NCI-H526 (cell line): Measurements from ENCODE around the gene ANKMY2.
"Not testable (repeated sequence)": the region's sequence is repeated elsewhere in the genome, so short reads cannot be mapped to it uniquely, and the experiment has no call there.

ENCODE experiments used
- DNase-seq, 2 experiments: peaks; one replicate each; lab custom pipeline; 2025; lab: John Stamatoyannopoulos, UW

ANKMY2 gene

DNA sequence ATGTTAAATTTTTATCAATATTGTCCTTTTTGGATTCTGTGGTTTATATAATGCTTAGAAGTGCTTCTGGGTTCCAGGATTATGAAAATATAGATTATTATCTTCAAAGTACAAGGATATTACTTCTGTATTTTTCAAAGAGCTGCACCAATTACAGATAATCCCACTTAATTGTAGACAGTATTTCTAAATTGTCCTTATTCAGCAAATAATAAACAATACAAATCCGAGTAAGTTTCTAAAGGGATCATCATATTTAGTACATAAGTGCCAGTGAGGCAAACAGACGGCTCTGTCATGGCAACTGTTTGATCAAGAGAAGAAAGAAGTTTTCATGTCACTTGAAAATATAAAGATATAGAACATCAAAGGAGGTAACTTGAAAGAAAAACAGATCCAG, 19.2 kb downstream of the ANKMY2 start:
- DNase-seq: no peak

DNA sequence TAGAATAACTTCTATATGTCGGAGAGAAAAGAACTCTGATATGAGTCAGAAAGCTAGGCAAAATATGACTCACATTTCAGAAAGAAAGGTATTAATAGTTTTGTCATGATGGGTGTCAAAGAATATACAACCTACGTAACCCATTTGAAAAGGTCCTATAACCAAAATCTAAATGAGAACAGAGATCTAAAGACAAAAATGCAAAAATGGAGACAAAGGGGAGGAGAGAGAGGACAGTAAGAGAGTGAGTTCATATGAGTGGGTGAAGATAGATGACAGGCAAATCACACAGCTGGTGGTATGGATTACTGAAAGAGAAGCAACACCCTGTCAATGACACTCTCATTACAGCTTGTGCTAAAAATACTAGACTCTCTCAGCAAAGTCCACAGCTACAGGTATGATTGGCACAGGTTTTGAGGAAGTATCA, 25.6 kb downstream of the ANKMY2 start:
- DNase-seq: no peak

DNA sequence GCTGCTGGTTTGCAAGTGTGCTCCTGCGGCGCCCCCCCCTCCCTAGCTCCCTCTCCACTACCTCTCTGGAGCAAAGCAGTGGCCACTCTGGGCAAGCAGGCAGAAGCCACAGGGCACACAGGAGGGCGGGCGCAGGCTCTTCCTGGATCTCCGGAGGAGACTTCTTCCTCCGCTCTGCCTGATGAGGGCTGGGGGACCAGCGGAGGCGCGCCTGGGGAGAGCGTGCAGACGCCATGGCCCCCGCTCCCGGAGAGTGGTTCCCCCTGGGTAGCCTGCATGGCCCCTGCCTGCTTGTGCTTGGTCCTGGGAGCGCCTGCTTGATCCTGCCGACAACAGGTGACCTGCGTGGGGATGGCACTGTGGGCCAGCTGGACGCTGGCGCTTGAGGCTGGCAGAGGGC, 29.0 kb downstream of the ANKMY2 start:
- DNase-seq: peak; percentile 19 to 75

DNA sequence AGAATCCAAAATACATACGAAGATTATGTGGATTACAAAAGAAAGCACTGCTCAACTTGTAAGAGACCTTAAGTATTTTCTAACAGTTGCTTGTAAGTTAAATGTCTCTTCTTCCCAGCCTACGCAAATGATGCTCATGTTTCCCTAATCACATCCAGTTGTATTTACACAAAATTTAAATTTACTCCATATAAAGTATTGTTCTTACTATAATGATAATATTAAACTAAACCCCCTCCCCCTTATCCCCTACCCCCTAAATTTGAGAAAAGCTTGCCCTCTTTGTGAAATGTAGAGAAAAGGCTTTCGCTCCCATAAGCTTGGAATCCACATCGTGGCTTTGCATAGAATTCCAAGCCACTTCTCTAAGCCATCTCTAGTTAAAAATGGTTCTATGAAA, 29.4 kb downstream of the ANKMY2 start:
- DNase-seq: peak in 1 of 2 experiments; percentile 42

DNA sequence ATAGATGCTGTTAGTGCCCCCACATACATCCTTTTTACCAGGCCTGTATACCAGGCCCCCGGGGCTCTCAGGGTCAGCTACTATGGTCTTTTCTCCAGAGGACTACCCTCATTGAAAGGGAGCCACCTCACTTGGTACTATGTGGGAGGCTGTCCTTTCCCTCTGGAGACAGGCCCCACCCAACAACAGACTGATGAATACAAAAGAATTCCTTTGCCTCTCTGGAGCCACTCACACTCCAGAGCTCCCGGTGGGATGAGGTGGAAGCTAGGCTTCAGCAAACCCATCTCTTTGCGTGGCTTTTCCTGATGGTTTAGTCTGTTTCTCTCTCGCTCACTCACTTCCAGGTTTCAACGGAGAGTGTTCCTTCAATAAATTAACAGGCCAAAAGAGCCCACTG, 30.3 kb downstream of the ANKMY2 start:
- peak; percentile 44 to 76 for DNase-seq

DNA sequence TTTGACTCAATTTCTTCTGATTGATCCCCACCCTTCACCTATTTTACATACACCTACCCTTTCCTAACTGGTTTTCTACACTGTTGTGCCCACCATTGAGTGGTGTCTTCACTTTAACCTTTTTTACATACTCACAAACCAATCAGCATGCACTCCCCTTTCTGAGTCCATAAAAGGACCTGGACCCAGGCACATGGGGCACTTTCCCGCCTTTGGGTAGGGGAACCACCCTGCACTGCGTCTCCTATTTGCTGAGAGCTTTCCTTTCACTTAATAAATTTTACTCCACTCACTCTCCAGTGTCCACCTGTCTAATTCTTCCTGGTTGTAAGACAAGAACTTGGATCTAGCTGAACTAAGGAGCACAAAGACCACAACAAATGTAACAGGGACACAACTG, 33.8 kb downstream of the ANKMY2 start:
- no peak for DNase-seq

DNA sequence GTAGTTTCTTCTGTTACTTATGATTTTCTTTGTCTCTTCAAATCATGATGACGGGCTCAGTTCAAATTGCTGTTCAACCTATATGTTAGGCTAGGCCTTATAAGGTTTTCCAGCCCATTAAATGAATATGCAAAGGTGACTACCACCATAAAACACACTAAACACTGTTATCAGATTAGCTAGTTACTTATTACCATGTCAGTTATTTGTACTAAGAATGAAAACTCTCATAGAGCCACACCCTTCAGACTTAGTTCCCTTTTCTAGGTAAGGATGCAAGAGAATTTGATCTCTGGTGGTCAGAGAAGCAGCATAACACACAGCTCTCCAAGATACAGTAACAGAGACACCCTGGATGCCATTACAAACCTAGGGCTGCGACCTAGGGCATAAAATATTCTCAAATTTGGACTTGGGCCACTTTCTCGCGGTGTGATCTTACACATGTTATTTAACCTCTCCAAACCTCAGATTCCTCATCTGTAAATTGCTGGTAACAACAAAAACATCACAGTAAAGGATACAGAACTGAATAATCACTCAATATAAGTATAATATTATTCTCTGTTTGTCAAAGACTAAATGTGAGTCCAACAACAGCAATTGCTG, 35.6 kb downstream of the ANKMY2 start:
- DNase-seq: peak; percentile 89 to 91

DNA sequence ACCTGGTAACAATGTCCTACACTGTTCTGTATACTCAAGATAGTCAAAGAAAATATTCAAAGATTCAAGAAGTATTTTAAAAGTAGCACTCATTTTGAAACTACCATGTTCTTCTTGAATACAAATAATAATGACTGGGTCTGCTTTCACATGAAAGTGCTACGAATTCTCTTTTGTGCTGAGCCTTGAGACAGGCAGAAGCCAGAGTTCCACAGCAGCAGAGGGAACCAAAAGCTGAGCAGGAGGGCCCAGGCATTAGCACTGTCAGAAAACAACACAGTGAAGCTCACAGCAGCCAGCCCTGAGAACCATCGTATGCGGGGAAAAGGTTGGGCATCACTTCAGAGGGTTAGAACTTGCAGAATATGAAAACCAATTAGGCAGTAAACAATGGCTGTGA, 38.9 kb downstream of the ANKMY2 start:
- no peak for DNase-seq

DNA sequence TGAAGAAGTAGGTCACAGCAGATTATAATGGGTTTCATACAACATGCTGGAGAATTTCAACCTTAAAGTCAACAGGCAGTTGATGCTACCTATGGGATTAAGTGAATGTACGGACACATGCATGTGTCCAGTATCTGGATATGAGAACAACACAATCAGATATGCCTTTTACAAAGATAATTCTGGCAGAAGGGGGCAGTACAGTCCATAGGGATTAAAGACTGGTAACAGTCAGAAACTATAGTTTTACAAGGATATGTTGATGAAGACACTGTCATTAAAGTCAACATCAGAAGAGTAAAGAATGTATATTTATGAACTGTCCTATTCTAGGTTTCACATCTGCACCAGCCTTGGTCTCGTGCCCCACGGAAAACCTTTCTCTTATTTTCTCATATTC, 41.5 kb downstream of the ANKMY2 start:
- peak; percentile 27 to 53 for DNase-seq

DNA sequence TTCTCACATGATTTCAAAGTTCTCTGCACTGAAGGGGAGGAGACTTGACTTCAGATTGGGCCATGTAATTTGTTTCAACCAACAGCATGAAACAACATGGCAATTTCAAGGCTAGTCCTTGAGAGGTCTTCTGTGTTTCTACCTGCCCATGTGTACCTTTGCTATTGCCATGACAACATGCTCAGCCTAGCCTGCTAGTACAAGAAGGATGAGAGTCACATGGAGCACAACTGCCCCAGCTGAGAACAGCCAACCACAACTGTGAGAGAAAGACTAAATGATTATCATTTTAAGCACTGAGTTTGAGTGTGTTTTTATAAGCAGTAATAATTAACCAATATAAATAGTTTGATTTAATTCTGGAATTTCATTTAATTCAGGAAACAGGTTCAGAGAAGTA, 41.9 kb downstream of the ANKMY2 start:
- DNase-seq: no peak

DNA sequence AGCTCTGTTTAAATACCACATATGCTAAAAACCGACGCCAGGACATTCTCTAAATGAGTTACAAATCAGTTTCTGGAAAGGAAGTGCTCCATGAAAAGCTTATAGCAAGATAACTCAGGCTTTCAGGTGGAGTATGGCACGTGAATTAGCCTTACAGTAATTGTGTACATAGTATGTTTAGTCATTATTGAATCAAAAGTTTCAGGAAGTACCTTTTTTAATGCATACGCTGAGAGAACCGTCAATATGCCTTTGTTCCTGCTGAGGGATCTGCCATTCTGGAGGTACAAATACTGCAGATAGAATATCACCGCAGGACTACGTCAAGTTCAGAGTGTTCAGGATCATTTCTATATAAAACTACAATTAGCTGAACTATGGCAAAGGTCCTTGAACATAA, 45.7 kb downstream of the ANKMY2 start:
- no peak for DNase-seq

DNA sequence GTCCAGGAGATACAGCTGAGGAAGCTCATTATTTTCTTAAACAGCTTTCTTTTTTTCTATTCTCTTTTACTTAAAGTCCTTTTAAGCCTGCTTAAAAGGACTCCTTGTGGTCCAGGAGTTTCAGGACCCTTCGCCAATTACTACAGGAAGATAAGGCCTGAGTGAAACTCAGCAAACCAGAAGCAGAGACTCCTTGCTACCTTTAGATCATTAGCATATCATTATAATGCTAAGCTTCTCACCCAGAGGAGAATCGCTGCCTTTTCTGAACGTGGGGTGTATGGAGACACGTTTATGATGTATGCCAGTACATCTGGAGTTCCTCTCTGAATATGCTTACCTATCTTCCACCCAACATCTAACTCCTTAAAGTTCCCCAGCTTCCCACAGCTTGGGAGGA, 47.5 kb downstream of the ANKMY2 start:
- no peak for DNase-seq

DNA sequence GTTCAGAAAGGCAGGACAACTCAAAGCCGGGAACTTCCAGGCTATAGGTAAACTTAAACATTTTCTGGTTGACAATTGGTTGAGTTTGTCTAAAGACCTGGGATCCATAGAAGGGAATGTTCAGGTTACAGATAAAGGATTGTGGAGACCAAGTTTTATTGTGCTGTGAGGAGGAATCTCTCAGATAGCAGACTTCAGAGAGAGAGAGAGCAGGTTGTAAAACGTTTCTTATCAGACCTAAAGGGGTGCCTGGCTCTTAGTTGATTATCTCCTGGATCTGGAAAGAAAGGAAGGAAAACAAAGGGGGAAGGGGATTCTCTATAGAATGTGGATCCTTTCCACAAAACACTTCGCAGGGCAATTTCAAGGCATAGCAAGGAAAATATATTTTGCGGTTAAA, 50.0 kb downstream of the ANKMY2 start:
- not testable (repeated sequence) for DNase-seq

DNA sequence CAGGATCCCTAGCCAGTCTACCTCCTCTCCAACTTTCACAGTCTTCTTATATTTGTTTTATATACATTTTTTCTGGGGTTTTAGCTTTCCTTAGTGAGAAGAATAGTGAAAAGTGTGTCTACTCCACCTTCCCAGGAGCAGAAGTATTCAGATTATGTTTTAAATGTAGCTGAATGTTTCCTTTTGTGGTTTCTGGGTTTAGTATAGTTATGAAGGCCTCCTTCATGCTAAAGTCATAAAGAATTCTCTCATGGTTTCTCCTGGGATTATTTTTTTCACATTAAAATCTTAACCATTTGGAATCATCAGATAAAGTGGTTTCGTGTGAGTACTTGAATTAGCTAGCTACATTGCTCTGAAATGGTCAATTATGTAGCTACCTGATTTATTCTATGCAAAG, 50.9 kb downstream of the ANKMY2 start:
- DNase-seq: no peak

DNA sequence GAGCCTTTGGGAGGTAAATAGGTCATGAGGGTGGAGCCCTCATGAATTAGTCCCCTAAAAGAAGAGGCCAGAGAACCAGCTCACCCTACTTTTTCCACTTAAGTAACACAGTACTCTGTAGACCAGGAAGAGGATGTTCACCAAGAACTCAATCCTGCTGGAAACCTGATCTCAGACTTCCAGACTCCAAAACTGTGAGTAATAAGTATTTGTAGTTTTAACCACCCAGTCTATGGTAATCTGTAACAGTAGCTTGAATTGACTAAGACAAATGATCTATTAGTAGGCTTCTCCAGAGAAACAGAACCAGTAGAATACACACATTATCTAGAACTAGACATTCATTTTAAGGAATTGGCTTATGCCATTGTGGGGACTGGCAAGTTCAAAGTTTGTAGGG, 51.5 kb downstream of the ANKMY2 start:
- no peak for DNase-seq

DNA sequence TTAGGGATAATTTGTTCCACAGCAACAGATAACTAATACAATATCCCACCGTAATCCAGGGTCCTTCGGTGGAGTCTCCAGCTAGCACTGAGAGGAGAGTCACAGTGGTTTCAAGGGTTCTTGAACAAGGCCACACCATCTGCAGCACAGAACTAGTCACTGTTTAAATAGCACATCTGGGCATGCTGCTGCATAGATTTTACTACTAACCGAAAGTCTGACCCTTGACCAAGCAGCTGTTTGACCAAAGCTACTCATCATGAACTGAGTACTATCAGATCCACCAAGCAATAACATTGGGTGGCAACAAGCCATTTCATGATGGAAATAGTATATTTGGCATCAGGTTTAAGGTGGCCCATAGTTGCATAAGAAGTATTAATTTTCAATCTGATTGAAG, 53.2 kb downstream of the ANKMY2 start:
- no peak for DNase-seq

DNA sequence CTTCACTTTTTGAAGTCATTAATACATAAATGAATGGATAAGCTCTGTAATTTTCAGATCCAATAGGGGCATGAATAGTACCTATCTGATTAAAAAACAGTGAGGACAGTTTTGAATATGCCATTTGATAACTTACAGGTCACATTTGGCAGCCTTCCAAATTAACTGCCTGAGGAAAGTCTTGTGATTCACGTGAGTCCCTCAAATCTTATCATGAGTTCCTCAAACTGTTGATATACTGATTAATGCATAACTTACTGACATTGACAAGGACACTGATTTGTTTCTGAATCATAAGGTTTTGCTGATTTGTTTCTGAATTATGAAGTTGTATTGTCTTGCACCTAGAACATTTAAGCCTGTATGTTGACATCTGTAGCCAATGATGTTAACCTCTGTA, 55.1 kb downstream of the ANKMY2 start:
- DNase-seq: no peak

DNA sequence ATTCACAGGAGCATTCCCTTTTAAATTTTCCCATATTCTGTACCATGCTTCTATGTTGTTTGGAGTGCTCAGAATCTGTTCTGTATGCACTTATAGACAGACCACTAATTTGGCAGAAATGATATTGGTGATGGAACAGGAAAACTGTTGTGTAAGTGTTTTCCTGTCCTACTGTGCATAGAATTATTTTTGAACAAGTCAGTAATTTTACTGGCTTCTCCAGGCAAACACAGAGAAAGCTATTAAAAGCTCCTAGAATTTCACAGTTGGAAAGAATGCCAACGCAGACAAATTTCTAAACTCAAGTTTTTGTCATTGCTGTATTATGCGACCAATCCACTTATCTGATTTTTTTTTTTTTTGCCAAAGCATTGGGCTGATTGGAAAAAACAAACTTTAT, 55.7 kb downstream of the ANKMY2 start:
- no peak for DNase-seq

DNA sequence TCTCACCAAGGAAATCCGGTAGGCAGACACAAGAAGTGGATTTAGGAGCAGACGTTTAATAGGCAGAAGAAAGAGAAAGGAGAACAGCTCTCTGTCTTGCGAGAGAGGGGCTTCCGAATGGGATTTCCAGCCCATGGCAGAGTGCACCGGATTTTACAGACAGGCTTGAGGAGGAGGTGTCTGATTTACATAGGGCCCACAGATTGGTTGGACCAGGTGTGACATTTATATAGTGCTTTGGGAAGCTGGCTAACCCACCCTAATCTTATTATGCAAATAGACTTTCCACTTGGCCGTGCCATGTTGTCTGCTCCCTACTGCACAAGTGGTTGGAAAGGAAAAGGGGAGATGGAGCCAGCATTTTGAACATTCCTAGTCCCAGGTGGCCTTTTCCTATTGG, 57.8 kb downstream of the ANKMY2 start:
- peak; percentile 87 for DNase-seq

DNA sequence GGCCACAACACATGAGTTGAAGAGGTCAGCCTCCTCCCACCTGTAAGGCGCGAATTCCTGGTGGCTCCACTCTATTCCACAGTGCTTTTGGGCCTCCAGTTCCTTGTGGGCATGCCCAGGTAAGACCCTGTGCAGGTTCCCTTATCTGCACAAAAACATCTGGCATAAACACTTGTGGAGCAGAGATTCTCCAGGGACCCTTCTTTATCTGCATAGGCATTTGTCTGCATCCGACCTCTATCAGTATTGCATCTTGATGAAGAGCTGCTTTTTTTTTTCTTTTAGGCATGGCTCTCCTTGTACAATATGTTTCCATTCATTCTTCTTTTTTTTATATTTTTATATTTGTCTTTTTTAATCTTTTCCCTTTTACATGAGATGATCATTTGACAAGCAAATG, 58.4 kb downstream of the ANKMY2 start:
- peak; percentile 57 to 62 for DNase-seq

DNA sequence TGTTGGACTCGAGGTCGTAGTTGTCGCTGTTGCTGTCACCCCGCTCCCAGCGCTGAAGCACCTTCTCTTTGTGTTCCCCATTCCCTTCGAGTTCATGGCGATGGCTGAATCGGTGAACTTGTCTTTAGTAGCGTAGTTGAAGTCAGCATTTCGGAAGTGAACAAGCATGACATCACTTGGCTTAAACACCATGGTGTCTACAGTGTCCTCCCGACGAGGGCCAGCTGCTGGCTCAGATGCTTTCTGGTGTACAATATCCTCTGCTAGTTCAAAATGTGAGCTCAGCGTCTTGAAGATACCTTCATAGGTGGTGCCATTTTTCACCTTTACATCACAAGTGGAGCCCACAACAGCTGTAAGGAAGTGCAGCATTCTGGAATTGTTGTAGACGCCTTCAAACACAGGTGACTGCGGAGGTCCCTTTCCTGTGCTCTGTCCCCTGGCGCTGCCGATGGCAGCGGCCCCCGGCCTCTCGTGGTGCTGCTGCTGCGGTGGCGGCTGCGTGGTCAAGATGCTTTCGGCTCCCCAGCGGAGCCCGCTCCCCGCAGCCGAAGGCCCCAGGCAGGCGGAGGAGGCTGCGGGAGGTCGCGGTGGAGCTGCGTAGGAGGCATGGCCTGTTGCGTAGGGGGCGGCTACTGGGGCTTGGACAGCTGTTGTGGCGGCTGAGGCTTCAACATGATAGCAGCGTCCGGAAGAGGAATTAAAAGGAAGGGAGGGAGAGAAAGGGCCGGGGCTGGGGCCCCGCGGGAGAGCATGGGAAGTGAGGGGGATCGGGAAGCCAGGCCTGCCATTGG, 59.3 kb downstream of the ANKMY2 start:
- DNase-seq: no peak

DNA sequence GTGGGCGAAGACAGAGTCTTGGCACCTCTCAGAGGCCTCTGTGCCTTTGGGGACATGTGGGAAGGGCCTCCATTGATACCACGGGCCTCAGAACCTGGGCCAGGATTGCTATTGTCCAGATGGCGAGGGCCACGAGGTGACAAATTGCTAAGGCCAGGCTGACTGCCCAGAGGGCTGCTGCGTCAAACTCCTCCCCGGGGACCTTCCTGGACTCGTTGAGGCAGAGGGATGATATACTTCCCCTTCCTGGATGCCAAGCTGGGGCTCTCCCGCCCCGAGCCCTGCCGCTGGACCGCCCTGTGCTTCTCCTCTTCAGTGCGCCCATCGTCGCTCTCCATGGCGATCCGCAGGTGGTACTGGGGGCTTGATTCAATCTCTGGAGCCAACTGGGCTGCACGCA, 60.0 kb downstream of the ANKMY2 start:
- DNase-seq: no peak

DNA sequence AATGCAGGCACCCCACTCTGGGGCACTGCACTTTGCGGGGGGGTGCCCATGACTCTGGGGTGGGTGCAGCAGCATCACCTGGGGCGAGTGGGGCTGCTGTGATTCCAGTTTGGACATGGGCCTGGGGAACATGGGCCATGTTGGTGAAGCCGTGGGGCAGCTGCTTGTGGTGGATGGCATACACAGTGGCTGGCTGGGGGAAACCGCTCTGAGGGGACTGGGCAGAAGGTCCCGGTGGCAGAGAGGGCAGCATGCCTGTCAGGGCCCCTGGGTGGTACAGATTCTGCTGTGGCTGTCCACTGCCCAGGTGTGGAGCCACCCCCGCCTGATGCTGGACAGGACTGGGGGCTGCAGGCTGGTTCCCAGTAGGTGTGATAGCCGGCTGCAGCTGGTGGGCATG, 61.7 kb downstream of the ANKMY2 start:
- no peak for DNase-seq

DNA sequence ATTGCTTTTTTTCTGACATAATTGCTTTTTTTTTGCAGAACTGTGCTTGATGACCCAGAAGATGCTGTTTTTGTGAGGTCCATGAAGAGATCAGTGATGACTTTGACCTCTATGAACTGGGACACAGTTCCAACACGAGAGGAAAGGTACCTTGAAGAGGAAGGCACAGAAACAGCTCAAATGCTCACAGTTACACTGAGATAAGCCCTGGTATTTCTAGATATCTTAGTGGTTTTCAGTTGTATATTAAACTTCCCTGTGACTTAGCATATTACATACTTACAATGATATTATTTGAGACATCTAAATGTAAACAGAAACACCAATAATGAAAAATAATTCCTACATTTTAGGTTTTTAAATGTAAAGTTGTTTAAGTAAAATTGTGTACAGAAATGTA, 64.3 kb downstream of the ANKMY2 start:
- DNase-seq: no peak
